IPS-18c (cell line): ENCODE data around the gene ARHGAP22.

Experiments used
- H3K4me3 ChIP-seq: 2 replicates; pipeline ENCODE4 v1.7.0; 2013; ENCODE audit warnings: low read depth, mild to moderate bottlenecking, low read length, moderate library complexity; ENCODE audit not compliant: insufficient read depth
- H3K9me3 ChIP-seq: one replicate; pipeline ENCODE4 v1.6.1; 2013; ENCODE audit warnings: mild to moderate bottlenecking, low read length, moderate library complexity; ENCODE audit not compliant: control insufficient read depth, insufficient read depth

ARHGAP22 gene

GRCh38 chr10:48453451-48454301 lies 151.2 kb downstream of the ARHGAP22 start:
- H3K9me3 ChIP-seq = peaks cover 2% of the 10 kb centered on the region
- no peak overlapping the region for H3K4me3 ChIP-seq

- Histone ChIP-seq H3K9me3 (no peaks in the 10 kb centered on the region), H3K4me3 (no peak overlapping the region)
Measured at GRCh38 chr10:48452879-48453412, 151.9 kb downstream of the ARHGAP22 start.

GRCh38 chr10:48451969-48452878 lies 152.6 kb downstream of the ARHGAP22 start:
- Histone ChIP-seq H3K9me3 (no peaks in the 10 kb centered on the region), H3K4me3 (no peak overlapping the region)

- Histone ChIP-seq H3K4me3 (no peak overlapping the region), H3K9me3 (no peaks in the 10 kb centered on the region)
Measured at GRCh38 chr10:48450741-48451466, 154.0 kb downstream of the ARHGAP22 start.

GRCh38 chr10:48450233-48450740 lies 154.6 kb downstream of the ARHGAP22 start:
- H3K4me3 ChIP-seq = no peak overlapping the region
- H3K9me3 ChIP-seq = no peaks in the 10 kb centered on the region

- no peaks in the 10 kb centered on the region for H3K9me3 ChIP-seq
- H3K4me3 ChIP-seq = no peak overlapping the region
Measured at GRCh38 chr10:48449501-48450232, 155.2 kb downstream of the ARHGAP22 start.

GRCh38 chr10:48448796-48449195 lies 156.1 kb downstream of the ARHGAP22 start:
- Histone ChIP-seq H3K9me3 (no peaks in the 10 kb centered on the region), H3K4me3 (no peak overlapping the region)

- no peaks in the 10 kb centered on the region for H3K9me3 ChIP-seq
- no peak overlapping the region for H3K4me3 ChIP-seq
Measured at GRCh38 chr10:48447356-48448215, 157.3 kb downstream of the ARHGAP22 start.

- Histone ChIP-seq H3K4me3 (no peak overlapping the region), H3K9me3 (no peaks in the 10 kb centered on the region)
Measured at GRCh38 chr10:48446785-48447184, 158.1 kb downstream of the ARHGAP22 start.

- Histone ChIP-seq H3K4me3 (no peak overlapping the region), H3K9me3 (no peaks in the 10 kb centered on the region)
Measured at GRCh38 chr10:48445932-48446331, 158.9 kb downstream of the ARHGAP22 start.

GRCh38 chr10:48444861-48445841 lies 159.7 kb downstream of the ARHGAP22 start:
- Histone ChIP-seq H3K9me3 (no peaks in the 10 kb centered on the region), H3K4me3 (no peak overlapping the region)

- Histone ChIP-seq H3K9me3 (no peaks in the 10 kb centered on the region), H3K4me3 (no peak overlapping the region)
Measured at GRCh38 chr10:48444266-48444665, 160.6 kb downstream of the ARHGAP22 start.

GRCh38 chr10:48442809-48443177 lies 162.1 kb downstream of the ARHGAP22 start:
- no peaks in the 10 kb centered on the region for H3K9me3 ChIP-seq
- no peak overlapping the region for H3K4me3 ChIP-seq

- Histone ChIP-seq H3K4me3 (no peak overlapping the region), H3K9me3 (no peaks in the 10 kb centered on the region)
Measured at GRCh38 chr10:48442090-48442808, 162.6 kb downstream of the ARHGAP22 start.
